Measurements from ENCODE around the gene PPP1R9B.

PPP1R9B gene

DNA sequence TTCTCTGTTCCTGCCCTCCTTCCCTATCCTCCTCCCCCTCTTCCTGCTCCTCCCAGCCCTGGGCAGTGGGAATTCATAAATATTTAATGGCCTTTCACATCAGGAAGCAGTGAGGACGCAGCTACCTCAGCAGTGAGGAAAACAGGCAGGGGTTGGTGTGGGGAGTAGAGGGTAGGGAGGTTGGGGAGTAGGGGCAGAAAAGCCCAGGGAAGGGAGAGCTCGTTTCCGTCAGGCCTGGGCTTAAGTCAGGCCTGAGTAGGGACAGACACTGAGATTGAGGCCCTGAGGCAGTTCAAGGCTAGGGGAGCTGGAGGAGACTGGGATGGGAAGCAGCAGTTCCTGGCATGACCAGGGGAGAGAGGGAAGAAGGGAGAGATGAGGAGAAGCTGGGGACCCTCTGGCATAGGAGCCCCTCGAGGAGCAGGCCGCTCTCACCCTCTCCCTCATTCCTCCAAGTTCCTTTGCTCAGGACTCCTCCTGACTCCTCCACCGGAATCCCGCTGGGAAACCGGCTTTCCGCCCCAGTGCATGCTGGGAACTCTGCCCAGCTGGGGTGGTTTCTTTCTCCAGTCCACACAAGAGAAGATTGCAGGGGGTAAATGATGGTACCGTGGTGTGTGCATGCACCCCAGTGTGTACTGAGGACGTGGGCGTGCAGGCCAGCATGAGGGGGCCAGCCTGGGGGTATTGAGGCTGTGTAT is 26.7 kb downstream of the PPP1R9B start:
- DNase-seq, result no peak

DNA sequence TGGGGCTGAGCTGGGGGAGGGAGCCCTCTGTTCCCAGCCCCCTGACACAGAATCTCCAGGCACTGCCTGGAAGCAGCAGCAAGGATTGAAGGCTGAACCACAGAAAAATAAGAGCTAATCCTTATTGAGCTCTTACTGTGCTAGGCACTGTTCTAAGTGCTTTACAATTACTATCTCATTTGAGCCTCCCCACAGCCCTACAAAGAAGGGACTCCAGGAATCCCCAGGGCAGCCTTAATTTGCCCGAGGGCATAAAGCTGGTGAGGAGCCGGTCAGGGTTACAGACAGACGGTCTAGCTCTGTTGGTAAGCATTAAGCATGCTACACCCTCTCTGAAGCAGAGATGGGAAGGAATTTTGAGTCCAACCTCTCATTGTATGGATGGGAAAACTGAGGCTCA is 27.5 kb downstream of the PPP1R9B start:
- DNase-seq, result no peak

DNA sequence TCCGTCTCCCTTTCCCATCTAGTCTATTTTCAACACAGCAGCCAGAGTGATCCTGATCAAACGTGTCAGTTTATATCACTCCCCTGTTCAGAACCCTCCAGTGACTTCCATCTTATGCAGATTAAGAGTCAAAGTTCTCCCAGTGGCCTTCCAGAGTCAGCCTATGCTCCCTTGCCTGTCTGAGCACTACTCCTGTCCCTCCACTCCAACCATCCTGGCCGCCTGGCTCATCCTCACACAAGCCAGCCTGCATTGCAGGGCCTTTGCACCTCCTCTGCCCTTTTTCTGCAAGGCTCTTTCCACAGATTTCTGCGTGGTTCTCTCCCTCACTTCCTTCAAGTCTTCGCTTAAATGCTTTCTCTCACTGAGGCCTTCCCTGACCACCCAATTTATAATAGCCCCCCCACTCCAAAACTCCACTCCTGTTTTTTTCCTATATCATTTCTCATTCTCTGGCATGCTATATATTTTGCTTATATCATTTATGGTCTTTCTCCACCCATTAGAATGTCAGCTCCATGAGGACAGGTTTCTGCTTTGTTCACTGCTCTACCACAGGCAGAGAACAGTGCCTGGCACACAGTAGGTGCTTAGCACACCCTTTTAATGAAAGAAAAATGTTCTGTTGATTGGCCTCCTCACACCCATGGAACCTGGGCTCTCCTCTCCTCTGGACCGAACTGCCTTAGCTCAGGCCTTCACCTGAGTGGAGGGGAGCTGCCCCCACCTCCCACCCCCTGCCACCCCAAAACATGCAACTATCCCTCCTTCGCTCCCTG is 29.8 kb downstream of the PPP1R9B start:
- no peak for DNase-seq

DNA sequence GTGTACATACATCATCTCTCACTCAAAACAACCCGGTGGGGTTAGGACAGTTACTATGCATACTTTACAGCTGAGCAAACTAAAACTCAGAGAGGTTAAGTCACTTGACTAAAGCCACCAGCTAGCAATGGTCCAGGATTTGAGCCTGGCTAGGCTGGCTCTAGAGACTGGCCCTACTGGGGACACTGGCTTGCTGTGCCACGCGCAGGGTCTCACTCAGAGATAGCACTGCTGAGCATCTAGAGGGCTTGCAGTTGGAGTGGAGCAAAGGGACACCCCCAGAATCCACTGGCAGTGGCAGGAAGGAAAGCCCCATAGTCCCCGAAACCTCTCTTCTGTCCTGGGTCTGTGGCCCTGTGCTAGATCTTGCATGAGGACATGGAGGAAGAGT is 31.7 kb downstream of the PPP1R9B start:
- no peak for DNase-seq

DNA sequence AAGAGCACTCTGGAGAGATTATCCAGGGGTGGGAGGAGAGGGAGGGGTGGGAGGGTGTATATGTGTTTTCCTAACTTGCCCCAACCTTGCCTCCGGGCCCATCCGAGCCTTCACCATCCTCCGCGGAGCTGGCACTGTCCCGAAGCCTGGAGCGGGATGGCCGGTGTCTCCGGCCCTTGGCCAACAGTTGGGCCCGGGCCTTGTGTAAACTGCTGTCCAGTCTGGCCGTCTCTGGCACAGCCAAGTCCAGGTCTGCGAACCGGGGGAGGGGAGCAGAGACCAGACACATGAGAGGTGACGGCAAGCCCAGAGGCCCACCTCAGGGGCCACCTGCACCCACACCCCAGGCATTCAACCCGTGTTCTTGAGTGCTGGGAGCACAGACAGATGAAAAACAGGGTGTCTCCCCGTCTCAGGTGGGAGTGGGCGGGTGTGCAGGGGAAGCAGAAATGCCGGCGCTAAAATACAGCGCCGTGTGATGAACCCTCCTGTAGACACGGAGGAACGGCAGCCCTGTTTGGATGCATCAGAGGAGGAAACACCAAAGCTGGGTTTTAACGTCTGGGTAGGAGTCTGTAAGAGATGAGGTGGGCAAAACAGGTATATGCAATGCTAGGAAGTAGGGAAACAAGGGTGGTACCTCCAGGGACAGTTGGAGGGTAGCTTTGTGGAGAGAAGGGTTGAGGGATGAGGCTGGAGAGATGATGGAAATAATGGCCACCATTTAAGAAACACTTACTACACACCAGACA is 32.2 kb downstream of the PPP1R9B start:
- no peak for DNase-seq

DNA sequence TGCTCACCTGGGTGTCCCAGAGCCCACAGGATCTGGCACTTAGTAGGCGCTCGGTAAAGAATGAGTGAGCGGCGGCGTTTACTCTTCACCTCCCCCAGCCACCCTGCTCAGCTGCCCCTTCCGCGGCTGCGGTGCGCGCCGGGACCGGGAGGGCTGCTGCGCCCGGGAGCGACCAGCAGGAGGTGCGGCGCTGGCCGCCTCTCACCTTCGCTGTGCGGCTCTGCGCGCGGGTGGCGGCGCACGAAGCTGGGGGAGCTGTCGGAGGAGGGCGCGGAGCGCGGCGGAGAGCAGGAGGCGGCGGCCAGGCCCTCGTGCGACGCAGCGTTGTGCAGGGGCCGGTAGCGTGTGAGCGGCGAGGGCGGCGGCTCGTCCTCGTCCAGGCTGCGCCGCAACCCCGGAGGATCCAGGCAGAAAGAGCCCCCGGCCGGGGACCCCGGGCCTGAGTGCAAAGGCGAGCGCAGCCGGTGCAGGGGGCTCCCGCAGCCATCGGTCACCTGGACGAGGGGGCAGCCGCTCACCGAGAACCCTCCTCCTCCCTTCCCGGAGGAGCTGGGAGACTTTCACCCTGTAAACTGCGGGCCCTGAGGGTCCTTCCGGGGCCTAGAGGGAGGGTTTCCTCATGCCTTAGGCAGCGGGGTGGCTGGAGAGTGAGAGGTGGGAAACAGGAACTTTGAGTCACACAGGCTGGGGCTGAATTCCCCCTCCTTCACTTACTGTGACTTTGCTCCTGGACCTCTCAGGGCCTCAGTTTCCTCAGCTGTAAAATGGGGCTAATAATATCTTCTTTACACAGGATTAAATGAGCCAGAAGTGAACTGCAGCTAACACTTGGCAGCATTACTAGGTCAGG is 33.0 kb downstream of the PPP1R9B start:
- peak in 5 of 6 experiments; percentile 38 to 62 (median 53) for DNase-seq

DNA sequence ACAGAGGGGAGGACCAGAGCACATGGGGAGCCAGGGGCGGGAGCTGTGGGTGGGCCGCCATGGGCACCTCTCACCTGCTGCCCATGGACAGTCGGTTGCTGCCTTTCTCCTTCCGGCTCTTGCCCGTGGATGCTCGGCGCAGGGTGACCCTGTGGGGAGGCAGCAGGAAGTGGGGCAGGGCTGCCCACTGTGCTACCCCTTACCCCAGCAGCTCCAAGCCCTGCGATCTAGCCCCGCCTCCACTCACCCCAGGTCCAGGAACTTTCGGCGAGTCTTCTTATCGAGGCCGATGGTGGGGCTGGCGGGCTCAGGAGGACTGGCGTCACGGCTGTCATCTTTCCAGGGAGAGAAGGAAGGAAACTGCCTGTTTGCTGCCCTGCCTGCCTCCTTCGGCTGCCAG is 34.7 kb downstream of the PPP1R9B start:
- no peak for DNase-seq

DNA sequence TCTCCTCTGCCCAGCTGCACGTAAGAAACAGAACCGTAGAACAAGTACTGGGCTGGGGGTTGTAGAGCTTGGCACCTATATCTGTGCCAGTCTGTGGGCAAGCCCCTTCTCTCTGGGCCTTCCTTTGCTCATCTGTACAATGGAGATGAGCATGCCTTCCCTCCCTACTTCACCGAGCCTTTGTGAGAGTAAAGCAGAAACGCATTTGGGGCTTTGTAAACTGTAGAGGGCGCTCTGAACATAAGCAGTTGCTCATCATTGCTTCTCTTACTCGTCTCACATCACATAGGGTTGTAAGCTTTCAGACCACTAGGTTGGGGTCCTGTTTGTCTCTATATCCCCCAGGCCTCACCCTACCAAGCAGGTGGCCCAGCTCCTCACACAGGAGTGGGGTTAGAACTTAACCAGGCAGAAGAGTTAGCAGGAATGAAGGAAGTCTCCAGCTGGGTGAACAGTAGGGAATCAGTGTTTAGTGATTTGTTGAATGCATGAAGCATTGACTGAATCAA is 35.6 kb downstream of the PPP1R9B start:
- DNase-seq, result peak in 3 of 6 experiments; percentile 6 to 31 (median 30)

DNA sequence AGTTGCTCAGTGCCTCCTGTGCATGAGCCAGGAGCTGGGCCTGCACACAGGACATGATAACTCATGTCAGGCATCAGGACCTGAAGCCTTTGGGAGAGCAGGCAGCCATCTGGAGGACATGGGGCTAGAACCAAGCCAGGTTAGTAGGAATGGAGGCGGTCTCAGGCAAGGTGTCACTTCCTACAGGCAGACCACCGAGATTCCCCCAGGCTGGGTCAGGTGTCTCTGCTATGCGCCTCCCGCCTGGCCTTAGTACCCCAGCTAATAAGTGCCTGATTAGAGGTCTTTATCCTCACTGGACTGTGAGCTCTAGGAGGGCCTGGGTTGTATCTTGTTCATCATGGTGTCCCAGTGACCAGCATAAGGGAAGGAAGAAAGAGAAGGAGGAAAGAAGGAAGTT is 36.1 kb downstream of the PPP1R9B start:
- DNase-seq, result no peak

DNA sequence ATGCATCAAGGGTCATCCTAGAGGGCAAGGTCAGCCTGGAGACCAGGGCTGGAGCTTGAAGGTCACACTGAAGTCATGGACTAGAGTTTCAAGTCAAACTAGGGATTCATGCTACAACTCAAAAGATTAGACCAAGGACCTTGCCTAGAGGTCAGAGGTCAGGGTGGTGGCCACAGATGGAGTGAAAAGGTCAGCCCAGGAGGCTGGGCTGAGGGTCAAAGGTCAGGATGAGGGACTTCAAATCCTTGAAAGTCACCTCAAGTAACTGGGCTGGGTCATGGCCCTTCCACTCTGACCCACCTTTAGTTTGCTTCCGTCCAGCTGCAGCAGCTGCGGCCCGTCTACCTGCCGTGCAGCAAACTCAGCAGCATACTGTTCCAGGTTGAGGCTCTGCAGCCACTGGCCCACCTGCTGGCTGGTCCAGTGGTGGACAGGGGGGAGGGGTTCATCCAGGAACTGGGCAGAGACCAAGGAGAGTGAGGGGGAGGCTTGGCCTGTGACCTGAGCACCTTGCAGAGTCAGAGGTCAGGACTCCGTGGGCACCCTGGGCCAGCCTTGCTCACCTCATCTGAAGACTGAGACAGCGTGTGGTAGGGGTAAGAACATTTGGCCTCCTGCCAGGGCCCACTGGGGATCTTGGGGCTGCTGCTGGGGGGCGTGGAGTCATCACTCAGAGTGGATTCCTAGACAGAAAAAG is 36.7 kb downstream of the PPP1R9B start:
- no peak for DNase-seq

DNA sequence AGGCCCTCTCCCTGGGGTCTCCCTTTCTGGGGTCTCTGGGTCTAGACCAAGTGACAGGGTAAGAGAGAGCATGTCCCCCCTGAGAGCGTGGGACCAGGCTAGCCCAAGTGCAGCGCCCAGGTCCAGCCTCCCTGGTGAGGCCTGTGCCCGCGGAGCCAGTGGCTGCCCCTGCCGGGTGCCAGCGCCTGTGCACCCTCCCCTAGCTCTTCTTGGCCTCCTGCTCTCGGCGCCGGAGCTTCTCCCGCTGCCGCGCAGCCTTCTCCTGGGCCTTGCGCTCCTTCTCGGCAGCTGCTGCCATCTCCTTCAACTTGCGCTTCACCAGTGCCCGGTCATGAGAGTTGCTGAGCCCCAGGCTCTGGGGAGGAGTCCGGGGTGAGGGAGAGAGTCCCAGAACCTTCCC is 37.8 kb downstream of the PPP1R9B start:
- DNase-seq, result no peak

DNA sequence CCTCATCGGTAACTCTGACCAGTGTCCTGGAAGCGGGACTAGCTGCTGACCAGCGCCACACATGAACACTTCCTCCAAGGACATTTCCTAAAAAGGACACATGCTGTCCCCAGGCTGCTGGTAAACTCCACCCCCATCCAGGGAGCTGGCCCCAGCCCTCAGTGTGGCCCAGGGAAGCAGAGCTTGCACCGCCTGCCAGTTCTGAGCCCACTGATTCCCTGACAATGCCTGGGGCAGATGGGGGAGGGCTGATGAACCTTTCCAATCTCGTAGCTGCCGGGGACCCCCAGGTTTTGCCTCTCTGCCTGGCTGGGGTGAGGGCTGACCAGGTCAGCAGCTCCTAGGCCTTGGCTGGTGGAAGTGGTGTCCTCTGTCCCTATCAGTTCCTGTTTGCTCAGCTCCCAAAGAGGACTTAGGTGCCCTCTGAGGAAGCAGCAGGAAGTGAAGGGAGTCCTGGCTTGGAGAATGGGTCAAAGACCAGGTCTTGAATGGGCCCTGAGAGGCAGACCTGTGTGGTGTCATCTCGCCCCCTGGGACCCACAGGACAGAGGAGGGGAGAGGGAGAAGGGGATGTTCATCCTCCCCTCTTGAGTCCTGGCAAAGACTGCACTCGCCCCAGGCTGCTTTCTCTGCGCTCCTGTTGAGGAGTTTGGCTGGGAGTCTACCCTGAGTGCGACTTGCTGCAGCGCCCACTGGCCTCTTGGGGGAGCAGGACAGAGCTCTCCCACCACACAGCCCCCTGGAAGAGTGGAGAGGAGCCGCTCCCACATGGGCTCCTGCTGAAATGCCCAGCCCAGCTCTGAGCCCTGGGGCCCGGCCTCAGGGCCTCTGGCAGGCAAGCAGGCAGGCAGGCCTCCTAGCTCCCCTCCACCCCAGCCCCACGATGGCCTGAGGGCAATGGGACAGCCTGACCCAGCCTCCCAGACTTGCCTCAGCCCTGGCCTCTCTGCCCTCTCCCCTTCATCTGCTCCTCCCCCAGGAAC is 38.5 kb downstream of the PPP1R9B start:
- DNase-seq, result no peak

DNA sequence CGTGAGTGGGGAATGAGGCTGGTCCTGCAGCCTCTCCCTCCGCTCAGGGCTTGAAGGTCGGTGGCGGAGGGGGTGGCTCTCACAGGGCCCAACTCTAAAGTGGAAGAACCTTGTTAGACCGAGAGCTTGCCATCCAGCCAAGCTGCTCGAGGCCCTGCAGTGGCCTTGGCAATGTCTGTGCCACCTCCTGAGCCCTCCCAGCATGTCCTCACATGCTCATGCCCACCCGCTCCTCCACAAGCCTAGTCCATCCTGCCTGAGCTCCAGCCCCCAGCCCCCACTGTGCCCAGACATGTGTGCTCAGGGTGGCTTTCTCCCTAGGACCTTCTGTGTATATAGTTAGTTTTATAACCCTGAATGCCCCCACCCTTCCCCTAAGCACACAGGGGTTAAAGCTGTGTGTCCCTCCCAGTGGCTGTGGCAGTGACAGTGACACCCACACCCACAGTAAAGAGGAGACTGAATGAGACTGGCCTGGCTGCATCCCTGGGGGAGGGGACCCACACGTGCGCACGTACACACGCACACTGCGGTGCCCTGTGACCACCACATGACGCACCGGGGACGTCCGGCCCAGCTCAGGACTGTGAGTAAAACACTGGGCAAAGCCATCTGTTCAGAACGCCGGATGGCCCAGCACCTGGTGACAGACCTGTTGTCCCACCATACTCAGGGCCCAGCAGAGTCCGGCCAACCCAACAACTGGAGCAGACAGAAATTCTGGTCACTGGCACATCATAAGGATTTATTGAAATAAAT is 39.7 kb downstream of the PPP1R9B start:
- DNase-seq, result no peak

DNA sequence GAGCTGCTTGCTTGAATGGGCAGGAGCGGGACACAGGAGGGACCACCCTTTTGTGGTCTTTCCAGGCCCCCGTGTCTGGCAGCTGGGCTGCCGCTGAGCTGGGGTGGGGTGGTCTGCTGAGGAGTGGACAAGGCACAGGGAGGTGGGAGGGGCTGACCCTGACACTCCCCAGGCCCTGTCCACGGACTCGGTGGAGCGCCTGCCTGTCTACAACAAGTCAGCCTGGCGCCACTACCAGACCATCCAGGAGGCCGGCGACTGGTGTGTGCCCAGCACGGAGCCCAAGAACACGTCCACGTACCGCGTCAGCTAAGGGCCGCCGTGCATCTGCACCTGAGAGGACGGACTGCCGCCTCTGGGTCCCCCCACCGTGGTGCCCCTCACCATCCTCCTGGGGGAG is 40.7 kb downstream of the PPP1R9B start:
- DNase-seq, result no peak

DNA sequence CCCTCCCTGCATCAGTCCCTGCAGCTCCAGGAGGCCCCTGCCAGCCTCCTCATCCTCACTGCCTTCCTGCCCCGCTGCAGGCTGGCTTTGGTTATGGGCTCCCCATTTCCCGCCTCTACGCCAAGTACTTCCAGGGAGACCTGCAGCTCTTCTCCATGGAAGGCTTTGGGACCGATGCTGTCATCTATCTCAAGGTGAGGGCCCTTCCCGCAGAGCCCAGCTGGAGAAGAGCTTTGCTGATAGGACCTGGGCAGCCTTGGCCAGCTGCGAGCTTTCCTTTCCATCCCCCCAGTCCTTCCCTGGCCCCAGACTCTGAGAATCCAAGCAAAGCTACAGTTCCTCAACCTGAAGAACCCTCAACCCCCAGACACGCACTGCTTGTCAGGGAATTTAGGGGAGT is 41.3 kb downstream of the PPP1R9B start:
- no peak for DNase-seq

DNA sequence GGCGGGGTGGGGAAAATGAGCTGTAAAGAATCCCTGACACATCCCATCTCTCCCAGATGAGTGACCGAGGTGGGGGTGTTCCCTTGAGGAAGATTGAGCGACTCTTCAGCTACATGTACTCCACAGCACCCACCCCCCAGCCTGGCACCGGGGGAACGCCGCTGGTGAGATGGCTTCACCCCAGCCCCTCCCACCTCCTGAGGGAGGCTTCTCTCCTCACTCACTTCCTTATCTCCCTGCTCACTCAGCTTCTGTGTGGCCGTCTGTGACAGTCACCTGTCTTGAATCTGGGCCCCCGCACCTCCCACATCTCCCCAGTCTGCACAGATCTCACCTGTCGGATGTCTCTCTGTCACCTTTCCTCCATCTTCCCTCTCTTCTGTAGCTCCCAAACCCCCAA is 41.9 kb downstream of the PPP1R9B start:
- no peak for DNase-seq

DNA sequence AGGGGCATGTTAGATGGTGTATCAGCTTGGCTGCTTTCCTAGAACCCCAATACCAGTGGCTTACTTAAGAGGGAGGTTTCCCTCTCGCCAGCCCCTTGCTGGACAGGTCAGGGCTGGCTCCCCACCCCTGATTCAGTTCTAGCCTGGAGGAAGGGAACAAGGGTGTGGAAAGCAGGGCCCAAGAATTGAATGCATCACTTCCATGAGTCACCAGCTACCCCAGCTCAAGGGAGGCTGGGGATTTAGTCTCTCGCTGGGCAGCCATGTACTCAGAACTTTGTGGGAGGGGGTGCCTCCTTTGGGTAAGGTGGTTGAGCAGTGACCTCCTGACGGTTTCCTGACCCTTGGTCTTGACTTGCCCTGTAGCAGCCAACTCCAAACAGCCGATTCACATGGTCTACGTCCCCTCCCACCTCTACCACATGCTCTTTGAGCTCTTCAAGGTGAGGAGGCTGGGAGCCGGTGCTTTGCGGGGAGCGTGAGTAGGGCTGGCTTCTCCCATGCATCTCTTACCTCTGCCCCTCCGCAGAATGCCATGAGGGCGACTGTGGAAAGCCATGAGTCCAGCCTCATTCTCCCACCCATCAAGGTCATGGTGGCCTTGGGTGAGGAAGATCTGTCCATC is 42.6 kb downstream of the PPP1R9B start:
- DNase-seq, result no peak

DNA sequence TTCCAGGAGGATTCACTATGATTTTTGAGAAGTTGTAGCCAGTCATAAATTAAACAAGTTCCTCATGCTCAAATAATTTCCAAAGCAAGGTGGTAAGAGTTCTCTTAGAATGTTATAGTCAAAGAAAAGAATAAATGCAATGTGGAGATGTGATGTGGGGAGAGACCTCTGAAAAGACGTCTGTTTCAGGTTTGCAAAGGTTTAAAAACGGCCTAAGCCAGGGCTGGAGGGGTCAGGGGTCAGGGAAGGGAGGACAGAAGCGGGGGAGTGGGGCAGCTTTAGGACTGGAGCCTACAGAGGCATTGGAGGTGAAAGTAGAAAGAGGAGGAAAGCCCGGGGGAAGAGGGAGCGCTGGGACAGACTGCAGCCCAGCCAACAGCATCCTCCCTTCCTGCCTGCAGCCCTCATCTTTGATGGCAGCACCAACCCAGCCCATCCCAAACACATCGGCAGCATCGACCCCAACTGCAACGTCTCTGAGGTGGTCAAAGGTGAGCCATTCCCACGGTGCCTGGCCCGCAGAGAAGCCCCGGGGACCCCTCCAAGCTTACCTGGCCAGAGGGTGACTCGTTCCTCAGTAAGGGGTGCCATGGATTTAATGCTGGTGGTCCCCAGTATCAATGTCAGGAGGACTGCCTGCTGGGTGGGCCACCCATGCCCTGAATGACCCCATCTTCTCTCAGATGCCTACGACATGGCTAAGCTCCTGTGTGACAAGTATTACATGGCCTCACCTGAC is 43.9 kb downstream of the PPP1R9B start:
- DNase-seq, result no peak

DNA sequence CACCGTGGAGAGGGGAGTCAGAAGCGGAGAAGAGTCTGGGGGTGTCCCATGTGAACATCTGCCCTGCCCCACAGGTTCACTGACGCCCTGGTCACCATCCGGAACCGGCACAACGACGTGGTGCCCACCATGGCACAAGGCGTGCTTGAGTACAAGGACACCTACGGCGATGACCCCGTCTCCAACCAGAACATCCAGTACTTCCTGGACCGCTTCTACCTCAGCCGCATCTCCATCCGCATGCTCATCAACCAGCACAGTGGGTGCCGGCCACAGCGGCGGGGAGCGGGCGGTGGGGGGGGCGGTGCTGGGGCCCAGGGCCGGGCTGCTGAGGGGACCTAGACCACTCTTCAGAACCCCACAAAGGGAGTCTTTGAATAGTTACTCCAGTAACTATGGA is 44.7 kb downstream of the PPP1R9B start:
- DNase-seq, result no peak

Measured in stimulated activated naive CD4-positive, alpha-beta T cell (primary cell).